HG02938 (cell line): ENCODE data around the gene GADL1.

Source experiments
- ATAC-seq: cut with Tn5 transposase; IDR thresholded peaks from one replicate; pipeline ENCODE4 v1.9.1; 2021; ENCODE audit warnings: mild to moderate bottlenecking, moderate library complexity; ENCODE audit not compliant: unreplicated experiment

GADL1 gene, protein sequence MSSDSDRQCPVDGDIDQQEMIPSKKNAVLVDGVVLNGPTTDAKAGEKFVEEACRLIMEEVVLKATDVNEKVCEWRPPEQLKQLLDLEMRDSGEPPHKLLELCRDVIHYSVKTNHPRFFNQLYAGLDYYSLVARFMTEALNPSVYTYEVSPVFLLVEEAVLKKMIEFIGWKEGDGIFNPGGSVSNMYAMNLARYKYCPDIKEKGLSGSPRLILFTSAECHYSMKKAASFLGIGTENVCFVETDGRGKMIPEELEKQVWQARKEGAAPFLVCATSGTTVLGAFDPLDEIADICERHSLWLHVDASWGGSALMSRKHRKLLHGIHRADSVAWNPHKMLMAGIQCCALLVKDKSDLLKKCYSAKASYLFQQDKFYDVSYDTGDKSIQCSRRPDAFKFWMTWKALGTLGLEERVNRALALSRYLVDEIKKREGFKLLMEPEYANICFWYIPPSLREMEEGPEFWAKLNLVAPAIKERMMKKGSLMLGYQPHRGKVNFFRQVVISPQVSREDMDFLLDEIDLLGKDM

DNA sequence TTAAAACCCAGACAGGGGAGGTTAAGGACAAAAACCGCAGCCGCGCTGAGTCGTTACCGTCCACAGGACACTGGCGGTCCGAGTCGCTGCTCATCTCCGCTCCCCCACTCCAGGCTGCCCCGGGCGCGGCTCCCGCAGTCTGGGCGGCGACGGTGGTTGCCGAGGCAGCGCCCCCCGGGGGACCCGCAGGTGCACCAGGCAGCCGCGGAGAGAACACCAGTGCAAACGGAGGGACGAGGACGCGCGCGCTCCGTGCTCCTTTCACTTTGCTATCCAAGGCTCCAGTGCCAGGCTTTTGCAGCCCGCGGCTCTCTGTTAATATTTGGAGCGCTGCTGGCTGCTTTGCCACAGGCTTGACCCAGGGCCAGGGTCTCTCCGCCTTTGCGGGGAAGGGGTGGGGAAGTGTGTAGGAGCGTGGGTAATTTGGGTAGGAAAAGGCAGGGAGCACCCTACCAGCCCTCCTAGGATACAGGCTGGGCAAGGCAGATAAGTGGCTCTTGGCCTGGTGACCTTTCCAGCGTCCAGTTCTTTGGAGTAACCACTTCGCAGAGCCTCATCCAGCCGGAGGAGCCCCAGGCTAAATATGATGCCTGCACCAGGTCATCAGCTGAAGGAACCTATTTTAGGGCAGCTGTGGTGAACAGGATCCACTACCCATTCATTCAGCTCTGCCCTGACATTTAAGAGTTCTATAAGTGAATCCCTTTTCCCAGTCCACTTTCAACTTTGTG is at the start of gene GADL1:
GADL1 (minus strand) TSS at position 141 of the 731 bp plus-strand sequence; CDS start at position 94, 47 bp downstream.
- ATAC-seq: no peak

- no peak for ATAC-seq
These were observed 49.7 kb upstream of the GADL1 start for GRCh38 chr3:30944124-30944523.

DNA sequence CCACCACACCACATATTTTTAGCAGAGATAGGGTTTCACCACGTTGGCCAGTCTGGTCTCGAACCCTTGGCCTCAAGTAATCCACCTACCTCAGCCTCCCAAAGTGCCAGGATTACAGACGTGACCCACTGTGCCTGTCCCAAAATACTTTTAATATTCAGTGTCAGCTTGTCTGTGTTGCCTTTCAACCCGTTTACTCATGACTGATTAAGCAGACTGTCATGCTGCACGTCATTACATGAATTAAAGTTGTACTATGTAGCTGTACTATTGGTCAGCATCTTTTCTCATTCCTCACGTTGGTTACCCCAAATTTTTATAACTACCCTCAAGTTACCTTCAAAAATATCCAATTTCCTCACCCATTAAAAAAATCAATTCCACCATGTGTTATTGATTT is 48.7 kb upstream of the GADL1 start:
- ATAC-seq: no peak

- ATAC-seq: no peak
These were observed 46.9 kb upstream of the GADL1 start for GRCh38 chr3:30941342-30941741.

GRCh38 chr3:30940740-30941139 is 46.3 kb upstream of the GADL1 start:
- ATAC-seq: no peak

DNA sequence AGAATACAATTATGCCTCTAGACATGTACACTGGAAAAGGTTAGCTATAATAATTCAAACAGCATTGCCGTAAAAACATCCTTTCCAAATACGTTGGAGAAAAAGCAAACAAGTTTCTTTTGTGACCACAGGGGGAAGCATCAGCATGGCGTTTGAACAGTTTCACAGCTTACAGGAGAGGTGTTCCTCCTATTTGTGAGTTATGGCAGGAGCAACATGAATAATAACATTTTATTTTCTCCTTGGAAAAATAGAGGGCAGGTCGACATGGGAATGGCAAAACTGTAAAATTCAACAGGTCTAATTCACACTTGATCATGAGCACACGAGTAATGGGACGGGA is 39.7 kb upstream of the GADL1 start:
- ATAC-seq: no peak

DNA sequence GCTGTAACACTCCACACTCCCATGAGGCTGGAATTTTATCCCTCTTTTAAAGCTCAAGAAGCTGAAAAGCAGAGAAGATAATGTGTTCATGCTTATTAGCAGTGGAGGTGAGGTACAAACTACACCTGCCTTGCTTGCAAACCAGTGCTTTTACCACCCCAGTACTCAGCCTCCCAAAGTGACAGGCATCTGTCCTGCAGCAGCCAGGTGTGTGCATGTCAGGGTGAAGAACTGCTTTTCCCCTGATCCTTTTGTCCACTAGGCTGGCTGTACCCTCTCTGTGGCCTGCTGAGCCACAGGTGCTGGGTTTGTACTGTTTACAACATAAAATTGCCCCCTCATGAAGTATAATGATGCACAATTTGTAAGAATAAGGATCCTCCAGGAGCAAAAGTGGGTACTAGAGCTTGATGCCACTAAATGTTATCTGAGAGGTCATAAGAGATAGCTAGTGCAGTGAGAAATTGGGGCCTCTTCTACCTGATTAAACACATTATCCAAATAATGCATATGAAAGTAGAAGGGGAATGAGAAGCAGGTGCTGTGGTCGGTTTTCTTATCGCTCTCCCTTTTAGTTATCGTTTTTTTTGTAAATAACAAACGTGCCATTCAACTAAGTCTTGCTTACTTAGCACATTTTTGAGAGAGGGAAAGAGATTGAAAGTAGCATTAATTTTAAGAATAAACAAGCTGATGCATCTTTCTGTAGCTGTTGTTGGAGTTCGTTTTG is 39.2 kb upstream of the GADL1 start:
- no peak for ATAC-seq

- no peak for ATAC-seq
These were observed 38.1 kb upstream of the GADL1 start for GRCh38 chr3:30932513-30933098.

- no peak for ATAC-seq
These were observed 30.3 kb upstream of the GADL1 start for GRCh38 chr3:30924763-30925162.

DNA sequence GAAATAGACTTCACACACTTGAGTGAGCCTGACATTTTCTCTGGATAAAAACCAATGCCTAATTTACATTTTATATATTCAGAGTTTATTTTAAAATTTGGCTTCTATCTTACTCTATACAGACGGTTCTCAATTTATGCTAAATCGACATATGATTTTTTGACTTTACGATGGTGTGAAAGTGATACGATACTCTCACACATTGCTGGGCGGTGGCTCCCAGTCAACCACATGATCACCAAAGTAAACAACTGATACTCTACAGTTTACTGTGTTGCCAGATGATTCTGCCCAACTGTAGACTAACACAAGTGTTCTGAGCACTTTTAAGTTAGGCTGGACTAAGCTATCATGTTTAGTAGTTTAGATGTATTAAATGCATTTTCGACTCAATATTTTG is 25.1 kb upstream of the GADL1 start:
- ATAC-seq: no peak

DNA sequence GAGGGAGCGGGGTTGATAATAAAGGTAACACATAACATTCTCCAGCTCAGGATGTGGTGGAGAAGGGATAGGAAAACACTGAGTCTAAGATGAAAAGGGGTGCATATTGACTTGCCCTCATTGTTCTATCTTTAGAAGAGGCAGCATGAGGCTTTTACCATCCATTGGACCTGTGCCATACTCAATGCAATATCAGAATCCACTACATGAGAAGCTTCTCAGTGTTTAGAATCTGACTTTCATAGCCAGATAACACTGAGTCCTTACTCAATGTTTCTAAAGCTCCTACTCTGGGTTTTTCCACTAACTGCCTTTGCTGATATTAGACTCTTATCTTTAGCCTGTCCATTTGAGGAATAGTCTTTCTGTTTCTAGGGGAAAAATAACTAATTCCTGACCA is 24.3 kb upstream of the GADL1 start:
- no peak for ATAC-seq

DNA sequence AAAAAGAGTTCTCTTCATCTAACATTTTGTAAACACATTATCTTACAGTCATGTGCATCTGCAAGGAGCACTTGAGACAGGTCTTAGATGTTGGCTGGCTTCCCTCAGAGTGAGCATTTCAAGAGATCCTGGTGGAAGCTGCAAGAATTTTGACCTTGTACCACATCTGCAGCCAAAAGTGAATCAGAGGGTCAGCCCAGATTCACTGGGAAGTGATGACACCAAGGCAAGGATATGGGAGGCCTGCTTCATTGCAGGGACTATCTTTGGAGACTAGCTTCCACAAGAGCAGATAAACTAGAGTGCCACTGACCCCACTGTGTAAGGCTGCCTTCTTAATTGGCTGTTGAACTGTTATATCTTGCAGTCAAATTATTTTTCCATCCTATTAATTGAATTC is 21.3 kb upstream of the GADL1 start:
- no peak for ATAC-seq

- no peak for ATAC-seq
These were observed 20.2 kb upstream of the GADL1 start for GRCh38 chr3:30914696-30915095.

DNA sequence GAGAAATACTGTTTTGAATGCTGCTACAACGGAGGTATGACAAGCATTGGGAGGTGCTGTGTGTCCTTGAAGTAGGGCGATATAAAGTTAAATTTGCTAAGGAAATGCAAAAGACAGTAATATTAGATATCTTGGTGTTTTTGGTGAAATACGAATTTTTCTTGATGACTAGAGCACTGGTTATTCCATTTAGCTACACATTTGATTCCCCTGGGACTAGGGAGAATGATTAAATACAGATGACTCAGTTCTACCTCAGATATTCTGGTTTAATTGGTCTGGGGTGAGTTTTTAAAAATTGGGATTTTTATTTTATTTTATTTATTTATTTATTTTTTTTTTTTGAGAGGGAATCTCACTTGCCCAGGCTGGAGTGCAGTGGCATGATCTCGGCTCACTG is 18.7 kb upstream of the GADL1 start:
- ATAC-seq: no peak

DNA sequence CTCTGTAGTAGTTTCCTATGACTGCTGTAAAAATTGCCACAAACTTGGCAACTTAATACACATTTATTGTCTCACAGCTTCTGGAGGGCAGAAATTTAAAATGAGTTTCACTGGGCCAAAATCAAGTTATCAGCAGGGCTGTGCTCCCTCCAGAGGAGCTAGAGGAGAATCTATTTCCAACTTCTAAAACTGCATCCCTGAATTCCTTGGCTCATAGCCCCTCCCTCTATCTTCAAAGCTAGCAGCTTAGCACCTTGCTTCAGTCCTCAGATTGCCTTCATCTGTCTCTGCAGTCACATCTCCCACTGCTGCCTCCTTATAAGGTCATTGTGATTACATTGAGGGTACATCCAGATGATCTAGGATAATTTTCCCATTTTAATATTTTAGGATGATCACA is 17.8 kb upstream of the GADL1 start:
- ATAC-seq: no peak

DNA sequence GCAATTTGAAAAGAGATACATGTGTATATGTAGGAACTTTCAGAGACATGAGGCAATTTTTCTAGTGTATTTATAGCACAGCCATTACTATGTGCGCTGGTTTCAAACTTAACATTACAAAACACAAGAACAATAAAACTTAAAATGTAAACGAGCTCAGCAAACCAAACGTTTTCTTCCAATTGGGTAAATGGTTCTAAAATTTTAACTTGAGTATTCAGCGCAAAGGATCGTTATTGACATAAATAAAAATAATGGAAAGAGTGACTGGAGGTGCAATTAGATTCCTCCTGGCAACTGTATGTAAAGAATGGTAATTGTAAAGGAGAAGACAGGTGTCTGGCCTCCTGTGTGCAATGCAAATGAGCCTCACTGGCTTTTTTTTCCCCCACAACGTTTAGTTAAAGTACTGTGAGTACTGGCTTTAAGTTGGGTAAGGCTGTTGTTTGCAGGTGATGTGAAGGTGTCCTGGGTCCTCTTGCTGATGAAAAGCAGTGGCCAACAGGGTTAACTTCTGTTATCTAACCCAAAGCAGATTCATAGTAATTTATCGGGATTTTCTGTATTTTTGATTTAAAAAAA is 14.1 kb upstream of the GADL1 start:
- ATAC-seq: no peak

DNA sequence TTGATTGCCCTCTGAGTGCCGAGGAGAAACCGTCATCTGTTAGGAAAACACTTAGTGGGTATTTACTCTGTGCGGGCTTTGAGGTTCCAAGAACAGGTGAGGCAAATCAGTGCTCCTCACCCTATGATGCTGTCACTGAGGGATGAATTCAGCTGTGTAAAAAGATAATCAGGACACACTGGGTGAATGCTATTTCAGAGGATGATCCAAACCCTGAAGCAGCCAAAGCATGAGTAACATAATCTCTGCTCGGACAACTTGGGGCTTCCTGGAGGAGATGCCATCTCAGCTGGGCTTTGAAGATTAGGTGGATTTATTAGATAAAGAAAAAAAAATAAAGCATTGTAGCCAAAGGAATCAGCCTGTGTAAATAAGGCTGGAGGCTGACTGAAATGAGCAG is 10.5 kb upstream of the GADL1 start:
- no peak for ATAC-seq

GRCh38 chr3:30895329-30895728 is 868 bp upstream of the GADL1 start:
- ATAC-seq: no peak

- no peak for ATAC-seq
These were observed 659 bp downstream of the GADL1 start for GRCh38 chr3:30893678-30894325.

- no peak for ATAC-seq
These were observed 3.6 kb downstream of the GADL1 start for GRCh38 chr3:30890907-30891306.
